CD4-positive, alpha-beta T cell treated with Interleukin-17A for 1 hour (primary cell): Measurements from ENCODE around the gene ASNSD1.

ENCODE experiments used
- DNase-seq: peaks from one replicate; pipeline ENCODE4 v3.0.0-alpha.2; 2020

ASNSD1 gene

GRCh38 chr2:189661148-189661956, at the start of gene ASNSD1:
Gene ASNSD1 (plus strand): TSS chr2:189661459. CDS start chr2:189666133, 4,674 bp downstream.
- peak; percentile 99 for DNase-seq

- no peak for DNase-seq
These were observed 48.1 kb upstream of the ASNSD1 start for GRCh38 chr2:189613077-189613636.

DNA sequence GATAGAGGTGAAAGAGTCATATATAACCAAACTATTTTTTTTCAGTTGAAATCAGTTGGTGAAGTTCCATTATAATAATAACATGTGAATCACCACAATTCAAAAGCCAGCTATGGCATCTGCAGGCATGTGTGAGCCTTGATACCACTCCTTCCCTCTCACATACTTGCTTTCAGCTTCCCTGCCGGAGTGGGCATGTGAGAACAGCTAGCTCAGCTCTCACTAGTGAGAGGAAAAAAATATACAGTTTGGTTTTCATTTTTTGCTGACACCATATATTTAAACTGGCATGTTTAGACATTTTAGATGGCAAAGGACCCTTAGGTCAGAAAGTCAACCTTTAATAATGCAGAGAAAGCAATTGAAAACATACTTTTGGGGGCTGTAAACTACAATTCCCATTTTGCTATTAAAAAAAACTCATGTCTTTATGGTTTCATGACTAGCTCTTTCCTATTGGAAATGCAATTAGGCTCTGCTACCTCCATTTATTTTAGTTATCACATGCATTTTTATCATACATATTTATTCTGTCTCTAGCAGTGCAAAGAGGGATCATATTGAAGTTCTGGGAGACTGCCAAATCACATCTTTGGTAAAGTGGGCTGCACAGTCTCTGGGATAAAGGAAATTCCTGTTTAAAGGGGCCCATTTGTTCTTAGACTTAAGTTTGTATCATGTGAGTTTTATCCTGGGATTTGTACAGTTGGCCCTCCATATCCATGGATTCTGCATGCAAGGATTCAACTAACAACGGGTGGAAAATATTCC, 47.4 kb upstream of the ASNSD1 start:
- no peak for DNase-seq

DNA sequence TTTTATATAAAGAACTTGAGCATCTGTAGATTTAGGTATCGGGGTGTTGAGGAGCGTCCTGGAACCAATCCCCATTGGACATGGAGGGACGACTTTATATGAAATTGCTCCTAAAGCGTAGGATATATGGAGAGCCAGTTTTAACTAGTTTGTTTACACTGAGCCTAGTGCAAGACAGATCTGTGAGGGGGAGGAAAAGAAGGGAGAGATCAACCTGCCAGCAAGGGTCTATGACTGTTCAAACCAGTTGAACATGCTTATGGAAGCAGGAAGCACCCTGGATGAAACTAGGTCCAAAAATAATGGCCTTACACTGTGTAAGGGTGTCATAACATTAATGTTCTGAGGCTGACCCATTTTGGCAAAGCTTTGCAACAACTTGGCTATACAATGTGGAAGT, 46.7 kb upstream of the ASNSD1 start:
- DNase-seq, result no peak

- DNase-seq, result no peak
These were observed 43.1 kb upstream of the ASNSD1 start for GRCh38 chr2:189618197-189618596.

DNA sequence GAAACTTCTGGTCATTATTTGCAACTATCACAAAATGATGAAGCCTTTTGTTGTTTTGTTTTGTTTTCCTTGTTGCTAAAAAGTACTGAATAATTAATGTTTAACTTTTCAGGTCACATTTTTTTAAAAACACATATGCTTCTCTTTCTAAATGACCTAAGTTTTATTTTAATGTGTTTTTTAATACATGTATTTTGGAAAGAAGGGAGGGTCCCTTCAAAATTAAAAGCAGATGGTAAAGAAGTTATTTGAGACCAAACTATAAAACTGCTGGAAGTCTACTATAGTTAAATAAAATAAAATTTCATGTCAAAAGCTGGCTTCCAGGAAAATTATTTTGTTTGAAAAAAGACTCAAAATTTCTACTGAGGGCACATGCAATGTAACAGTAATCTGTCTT, 39.5 kb upstream of the ASNSD1 start:
- no peak for DNase-seq

GRCh38 chr2:189623049-189623448, 38.2 kb upstream of the ASNSD1 start:
- no peak for DNase-seq

DNA sequence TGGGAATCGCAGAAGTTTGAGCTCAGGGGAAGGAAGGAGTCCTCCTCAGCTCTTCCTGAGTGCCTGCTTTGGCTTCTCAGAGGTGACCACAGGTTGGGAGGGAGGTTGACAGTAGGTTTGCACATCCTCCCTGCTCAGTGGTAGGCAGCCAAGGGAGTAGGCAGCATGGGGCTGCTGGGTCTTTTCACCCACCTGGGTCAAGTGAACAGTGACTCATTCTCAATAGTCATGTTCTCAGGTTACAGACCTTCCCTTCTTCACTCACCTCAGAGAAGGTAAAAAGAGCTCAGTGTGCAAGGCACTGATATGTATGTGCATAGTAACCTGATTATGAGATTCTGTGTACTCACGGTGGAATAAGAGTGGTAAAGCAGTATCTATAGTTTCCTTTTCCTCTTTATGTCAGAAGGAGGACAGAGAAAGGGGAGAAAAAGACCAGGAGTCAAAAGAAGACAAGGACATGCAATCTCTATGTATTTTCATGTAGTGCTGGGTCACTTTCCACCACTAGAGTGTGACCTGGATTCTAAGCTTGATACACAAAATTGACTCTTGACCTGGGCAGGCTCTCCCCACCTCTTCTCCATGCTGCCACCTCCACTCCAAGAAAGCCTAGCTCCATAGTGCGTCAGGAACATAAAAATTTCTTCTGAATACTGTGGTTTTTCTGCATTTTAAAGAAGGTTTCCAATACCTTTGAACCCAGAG, 36.5 kb upstream of the ASNSD1 start:
- DNase-seq, result no peak

DNA sequence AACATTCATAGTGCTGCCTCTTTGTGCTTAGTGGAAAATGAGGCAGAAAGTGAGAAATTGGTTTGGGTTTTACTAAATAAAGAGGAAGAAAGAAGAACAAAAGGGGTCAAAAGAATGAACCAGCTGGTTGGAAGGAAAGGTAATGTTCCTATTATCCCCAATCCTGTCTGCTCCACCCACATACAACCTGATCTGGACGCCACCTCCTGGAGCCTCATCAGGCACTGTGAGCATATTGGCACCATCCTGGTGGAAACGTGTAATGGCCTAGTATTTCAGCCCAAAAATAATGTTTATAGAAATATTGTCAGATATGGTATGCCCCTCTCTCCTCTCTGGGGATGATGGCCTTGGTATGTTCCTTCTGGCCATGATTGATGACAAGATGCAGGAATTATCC, 35.6 kb upstream of the ASNSD1 start:
- no peak for DNase-seq

GRCh38 chr2:189627789-189628188, 33.5 kb upstream of the ASNSD1 start:
- DNase-seq, result no peak

DNA sequence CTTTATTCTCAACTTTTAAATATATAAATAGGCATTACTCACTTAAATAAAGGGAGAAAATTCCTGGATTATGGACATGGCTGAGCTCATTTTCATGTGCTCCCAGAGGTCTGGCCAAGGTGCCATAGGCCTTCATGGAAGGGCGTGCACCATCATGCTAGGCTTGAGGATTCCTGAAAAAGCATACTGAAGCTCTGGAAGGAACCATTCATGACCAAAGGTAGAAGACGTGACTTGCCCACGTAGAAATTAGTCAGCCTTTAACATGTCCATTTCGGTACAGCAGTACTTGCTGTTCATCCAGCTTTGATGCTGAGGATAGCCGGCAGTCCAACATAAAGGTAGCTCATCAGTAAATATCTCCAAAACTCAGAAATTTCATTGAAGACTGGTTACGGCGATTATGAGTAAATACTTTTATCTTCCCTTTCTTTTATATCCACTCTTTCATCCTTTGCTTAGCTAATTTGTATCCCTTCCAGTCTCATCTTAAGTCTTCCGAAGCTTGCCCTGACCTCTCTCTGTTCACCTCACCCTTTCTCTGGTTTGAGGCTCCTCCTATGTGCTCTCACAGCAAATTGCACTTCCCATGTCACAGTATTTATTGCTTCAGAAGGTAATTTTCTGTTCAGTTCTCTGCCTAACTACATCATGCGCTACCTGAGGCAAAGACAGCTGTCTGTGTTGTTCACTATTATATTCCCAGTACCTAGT, 32.3 kb upstream of the ASNSD1 start:
- no peak for DNase-seq

GRCh38 chr2:189629531-189630453, 31.5 kb upstream of the ASNSD1 start:
- DNase-seq, result no peak

DNA sequence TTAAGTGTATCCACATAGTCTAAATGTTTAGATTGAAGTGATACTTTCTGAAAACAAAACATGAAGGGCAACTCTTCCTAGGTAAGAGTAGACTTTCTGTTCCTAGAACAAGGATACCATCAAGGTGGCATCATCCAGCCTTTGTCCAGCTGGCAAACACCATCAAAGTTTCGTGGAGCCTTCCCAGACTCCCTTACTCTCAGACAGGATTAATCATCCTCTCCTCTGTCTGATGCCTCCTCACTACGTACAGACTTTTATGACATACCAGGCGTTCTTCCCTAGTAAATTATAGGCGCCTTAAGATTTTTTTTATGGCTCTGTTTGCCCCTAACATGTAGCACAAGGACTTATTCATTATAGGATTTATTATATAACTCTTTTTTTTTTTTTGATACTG, 29.4 kb upstream of the ASNSD1 start:
- no peak for DNase-seq

DNA sequence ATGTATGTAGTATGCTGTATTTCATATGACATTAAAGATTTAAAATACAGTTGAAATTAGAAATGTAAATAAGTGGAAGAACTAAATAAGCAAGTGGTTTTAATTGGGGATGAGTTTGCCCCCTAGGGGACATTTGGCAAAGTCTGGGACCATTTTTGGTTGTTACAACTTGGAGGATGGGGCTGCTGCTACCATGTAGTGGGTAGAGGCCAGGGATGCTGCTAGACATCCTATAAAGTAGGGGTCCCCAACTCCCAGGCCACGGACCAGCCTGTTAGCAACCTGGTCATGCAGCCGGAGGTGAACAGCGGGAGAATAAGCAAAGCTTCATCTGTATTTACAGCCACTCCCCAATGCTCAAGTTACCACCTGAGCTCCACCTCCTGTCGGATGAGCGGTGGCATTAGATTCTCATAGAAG, 27.9 kb upstream of the ASNSD1 start:
- peak; percentile 43 for DNase-seq

- DNase-seq, result no peak
These were observed 25.9 kb upstream of the ASNSD1 start for GRCh38 chr2:189635353-189635752.

DNA sequence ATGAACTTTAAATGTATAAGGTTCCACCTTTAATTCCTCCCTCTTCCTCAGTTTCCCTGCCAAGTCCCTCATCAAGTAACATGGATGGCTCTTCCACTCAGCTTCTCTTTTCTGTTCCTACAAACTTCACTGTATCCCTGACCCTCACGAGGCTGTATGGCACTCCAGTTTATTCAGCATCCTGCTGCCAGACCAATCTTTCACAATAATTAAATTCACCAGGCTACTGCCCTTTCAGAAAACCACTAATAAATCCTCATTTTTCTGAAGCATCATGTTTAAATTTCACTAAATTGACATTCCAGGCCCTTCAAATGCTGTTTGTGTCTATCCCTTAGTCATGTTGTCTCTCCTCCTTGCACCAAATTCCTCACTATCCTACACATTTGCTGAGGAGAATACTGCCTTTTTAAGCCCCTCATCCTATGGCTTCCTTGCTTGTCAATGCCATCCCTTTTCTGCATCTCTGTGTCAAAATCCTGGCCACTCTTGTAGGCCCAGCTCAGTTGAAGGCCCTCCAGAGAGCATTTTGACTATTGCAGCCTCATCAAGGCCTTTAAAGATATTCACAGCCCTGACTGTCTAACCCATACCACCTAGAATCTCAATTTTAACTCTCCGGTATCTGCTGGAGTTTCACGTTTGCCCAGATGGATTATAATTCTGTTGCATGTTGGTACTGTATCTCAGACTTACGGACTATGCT, 22.8 kb upstream of the ASNSD1 start:
- no peak for DNase-seq

GRCh38 chr2:189639007-189639609, 22.2 kb upstream of the ASNSD1 start:
- no peak for DNase-seq

- no peak for DNase-seq
These were observed 20.3 kb upstream of the ASNSD1 start for GRCh38 chr2:189641002-189641401.

GRCh38 chr2:189641590-189641989, 19.7 kb upstream of the ASNSD1 start:
- DNase-seq, result no peak

GRCh38 chr2:189646521-189646920, 14.7 kb upstream of the ASNSD1 start:
- DNase-seq, result no peak
